ENCODE results near the gene RCN1.
A peak's percentile ranks its signal among the peaks of the same experiment; 100 is the strongest.
"Not testable (repeated sequence)": the region's sequence is repeated elsewhere in the genome, so short reads cannot be mapped to it uniquely, and the experiment has no call there.

The RCN1 gene

GRCh38 chr11:32090545-32091370 lies at the start of gene RCN1:
Gene RCN1 (plus strand): TSS chr11:32091074. CDS start chr11:32091197, 123 bp downstream.
- FAIRE-seq: peak; percentile 31
- peak; percentile 30 for DNase-seq (ENCODE audit: insufficient read length, low spot score)

GRCh38 chr11:32043737-32044136 lies 47.1 kb upstream of the RCN1 start:
- FAIRE-seq (no peak), DNase-seq (ENCODE audit: insufficient read length, low spot score) (no peak)

- DNase-seq (ENCODE audit: insufficient read length, low spot score) (no peak), FAIRE-seq (no peak)
Measured at GRCh38 chr11:32044158-32044863, 46.6 kb upstream of the RCN1 start.

- FAIRE-seq (no peak), DNase-seq (ENCODE audit: insufficient read length, low spot score) (no peak)
Measured at GRCh38 chr11:32045456-32045855, 45.4 kb upstream of the RCN1 start.

GRCh38 chr11:32050264-32050663 lies 40.6 kb upstream of the RCN1 start:
- FAIRE-seq (no peak), DNase-seq (ENCODE audit: insufficient read length, low spot score) (no peak)

GRCh38 chr11:32052215-32052614 lies 38.7 kb upstream of the RCN1 start:
- FAIRE-seq: peak; percentile 71
- DNase-seq (ENCODE audit: insufficient read length, low spot score): peak; percentile 39

- FAIRE-seq (no peak), DNase-seq (ENCODE audit: insufficient read length, low spot score) (no peak)
Measured at GRCh38 chr11:32053151-32053888, 37.6 kb upstream of the RCN1 start.

GRCh38 chr11:32055861-32056260 lies 35.0 kb upstream of the RCN1 start:
- DNase-seq (ENCODE audit: insufficient read length, low spot score): no peak
- FAIRE-seq: no peak

GRCh38 chr11:32056438-32056837 lies 34.4 kb upstream of the RCN1 start:
- FAIRE-seq: no peak
- no peak for DNase-seq (ENCODE audit: insufficient read length, low spot score)

- FAIRE-seq (no peak), DNase-seq (ENCODE audit: insufficient read length, low spot score) (no peak)
Measured at GRCh38 chr11:32059686-32060462, 31.0 kb upstream of the RCN1 start.

- DNase-seq (ENCODE audit: insufficient read length, low spot score): no peak
- FAIRE-seq: no peak
Measured at GRCh38 chr11:32062540-32062939, 28.3 kb upstream of the RCN1 start.

GRCh38 chr11:32063031-32063430 lies 27.8 kb upstream of the RCN1 start:
- not testable (repeated sequence) for FAIRE-seq; DNase-seq (ENCODE audit: insufficient read length, low spot score)

- no peak for FAIRE-seq
- DNase-seq (ENCODE audit: insufficient read length, low spot score): no peak
Measured at GRCh38 chr11:32065865-32066629, 24.8 kb upstream of the RCN1 start.

GRCh38 chr11:32068134-32068870 lies 22.6 kb upstream of the RCN1 start:
- FAIRE-seq: no peak
- no peak for DNase-seq (ENCODE audit: insufficient read length, low spot score)

GRCh38 chr11:32069361-32070058 lies 21.4 kb upstream of the RCN1 start:
- no peak for DNase-seq (ENCODE audit: insufficient read length, low spot score)
- FAIRE-seq: no peak

GRCh38 chr11:32070692-32071091 lies 20.2 kb upstream of the RCN1 start:
- FAIRE-seq: no peak
- no peak for DNase-seq (ENCODE audit: insufficient read length, low spot score)

- no peak for DNase-seq (ENCODE audit: insufficient read length, low spot score)
- no peak for FAIRE-seq
Measured at GRCh38 chr11:32071811-32072210, 19.1 kb upstream of the RCN1 start.

GRCh38 chr11:32072872-32073643 lies 17.8 kb upstream of the RCN1 start:
- FAIRE-seq: no peak
- no peak for DNase-seq (ENCODE audit: insufficient read length, low spot score)
